H1 (cell line): Measurements from ENCODE around the gene PAX5. TPM values are rescaled to one million over a fixed set of nuclear protein-coding genes. Genes with fewer than 3 reads are reported as not detected.

Experiments used
- CTCF ChIA-PET: fragments of 300-600 bp; sonication (Branson Sonifier 250); formaldehyde crosslinking; loops from one replicate; lab custom pipeline; 2021; ENCODE audit not compliant: partially characterized antibody; lab: Charles Lee
- POLR2A ChIA-PET: fragments of 300-600 bp; sonication (Branson Sonifier 250); formaldehyde crosslinking; loops from one replicate; lab custom pipeline; 2021; ENCODE audit warnings: inconsistent platforms; ENCODE audit not compliant: partially characterized antibody; lab: Charles Lee
- DNase-seq, 2 experiments: peaks; one replicate each; pipeline versions ENCODE4 v3.0.0 to v3.0.0-alpha.2; 2010 to 2022; ENCODE audit warnings: low spot score in 2 of 2, low read depth in 1 of 2, mixed read lengths in 1 of 2
- FAIRE-seq: peaks from 2 replicates; lab custom pipeline; 2011; peaks lifted over from hg19 to GRCh38; lab: Jason Lieb, UNC
- H2AFZ ChIP-seq: 2 replicates; pipeline ENCODE4 v1.8.1; 2012; ENCODE audit warnings: low read length, inconsistent platforms
- H2AK5ac ChIP-seq: 2 replicates; pipeline ENCODE4 v1.6.1; 2013; ENCODE audit warnings: low read depth, low read length
- H2BK120ac ChIP-seq: replicated peaks from 2 replicates; pipeline ENCODE3; 2013; ENCODE audit warnings: low read depth, low read length, inconsistent platforms
- H2BK12ac ChIP-seq: 2 replicates; pipeline ENCODE4 v1.6.1; 2013; ENCODE audit warnings: low read depth, low read length
- H2BK15ac ChIP-seq: 2 replicates; pipeline ENCODE4 v1.6.1; 2013; ENCODE audit warnings: low read length
- H2BK20ac ChIP-seq: 2 replicates; pipeline ENCODE4 v1.6.1; 2013; ENCODE audit warnings: low read length
- H2BK5ac ChIP-seq: 2 replicates; pipeline ENCODE4 v1.6.1; 2013; ENCODE audit warnings: low read depth, low read length
- H3K14ac ChIP-seq: 2 replicates; pipeline ENCODE4 v1.6.1; 2013; ENCODE audit warnings: inconsistent platforms; ENCODE audit not compliant: insufficient read length
- H3K18ac ChIP-seq: 2 replicates; pipeline ENCODE4 v1.6.1; 2013; ENCODE audit warnings: low read length; ENCODE audit errors: extremely low read depth
- H3K23ac ChIP-seq: 2 replicates; pipeline ENCODE4 v1.6.1; 2013; ENCODE audit warnings: inconsistent platforms; ENCODE audit not compliant: insufficient read length
- H3K23me2 ChIP-seq: 2 replicates; pipeline ENCODE4 v1.6.1; 2013; ENCODE audit warnings: low read depth, low read length
- H3K27ac ChIP-seq: 2 replicates; pipeline ENCODE4 v1.6.1; 2011; ENCODE audit warnings: low read depth, low read length, inconsistent platforms
- H3K27me3 ChIP-seq, 4 experiments: replicated peaks in 1 of 4; 1 replicate in 1 of 4; 2 replicates in 3 of 4; pipeline versions ENCODE4 v1.6.1 to v1.8.1; 2011 to 2013; ENCODE audit warnings: low read length in 3 of 4, mild to moderate bottlenecking in 3 of 4, inconsistent platforms in 2 of 4, mixed read lengths in 2 of 4, moderate library complexity in 1 of 4; ENCODE audit not compliant: control insufficient read depth in 3 of 4, insufficient read depth in 3 of 4; ENCODE audit errors: extremely low read depth in 1 of 4
- H3K36me3 ChIP-seq, 4 experiments: 2 replicates each; pipeline versions ENCODE4 v1.6.1 to v1.8.1; 2011 to 2013; ENCODE audit warnings: mild to moderate bottlenecking in 4 of 4, low read length in 3 of 4, moderate library complexity in 2 of 4, control low read depth in 1 of 4, inconsistent platforms in 1 of 4; ENCODE audit not compliant: insufficient read depth in 4 of 4, control insufficient read depth in 2 of 4
- H3K4ac ChIP-seq: replicated peaks from 2 replicates; pipeline ENCODE3; 2013; ENCODE audit warnings: low read length, low read depth, mixed read lengths, inconsistent platforms; ENCODE audit not compliant: insufficient read length
- H3K4me1 ChIP-seq, 4 experiments: replicated peaks in 1 of 4; 1 replicate in 1 of 4; 2 replicates in 3 of 4; pipeline versions ENCODE4 v1.6.1 to v1.8.1; 2011 to 2013; ENCODE audit warnings: low read length in 3 of 4, inconsistent platforms in 2 of 4, mixed read lengths in 1 of 4; ENCODE audit not compliant: insufficient read depth in 4 of 4, control insufficient read depth in 3 of 4
- H3K4me2 ChIP-seq, 2 experiments: 2 replicates each; pipeline versions ENCODE4 v1.6.1 to v1.8.1; 2011 to 2013; ENCODE audit warnings: low read depth in 2 of 2, low read length in 2 of 2, control low read depth in 1 of 2, inconsistent platforms in 1 of 2, mild to moderate bottlenecking in 1 of 2; ENCODE audit not compliant: insufficient read depth in 1 of 2
- H3K4me3 ChIP-seq, 4 experiments: fragments of 200-600, 300-600 bp in 1 of 4; sonication (generic), shearing (Covaris generic), sonication (Bioruptor Twin) in 1 of 4; 2 replicates each; pipeline versions ENCODE4 v1.5.1 to v1.8.1; 2011 to 2016; ENCODE audit warnings: low read length in 4 of 4, low read depth in 3 of 4, control low read depth in 2 of 4, inconsistent platforms in 2 of 4, mild to moderate bottlenecking in 2 of 4, mixed read lengths in 1 of 4, moderate library complexity in 1 of 4; ENCODE audit not compliant: insufficient read depth in 2 of 4; ENCODE audit errors: extremely low read depth in 1 of 4
- H3K56ac ChIP-seq: replicated peaks from 2 replicates; pipeline ENCODE3; 2013; ENCODE audit warnings: low read depth, mild to moderate bottlenecking, mixed read lengths, low read length, inconsistent platforms; ENCODE audit not compliant: insufficient read length
- H3K79me1 ChIP-seq: 2 replicates; pipeline ENCODE4 v1.6.1; 2013; ENCODE audit warnings: low read depth, low read length, control low read depth
- H3K79me2 ChIP-seq, 2 experiments: 2 replicates each; pipeline versions ENCODE4 v1.6.1 to v1.8.1; 2012 to 2013; ENCODE audit warnings: low read length in 2 of 2, mild to moderate bottlenecking in 2 of 2, inconsistent platforms in 1 of 2; ENCODE audit not compliant: insufficient read depth in 2 of 2, control insufficient read depth in 1 of 2
- H3K9ac ChIP-seq, 4 experiments: replicated peaks in 1 of 4; 1 replicate in 1 of 4; 2 replicates in 3 of 4; pipeline versions ENCODE4 v1.6.1 to v1.8.1; 2011 to 2013; ENCODE audit warnings: low read depth in 3 of 4, low read length in 3 of 4, control low read depth in 2 of 4, mild to moderate bottlenecking in 2 of 4, moderate library complexity in 2 of 4, inconsistent platforms in 1 of 4; ENCODE audit errors: extremely low read depth in 1 of 4
- H3K9me3 ChIP-seq, 2 experiments: 2 replicates each; pipeline versions ENCODE4 v1.6.1 to v1.8.1; 2012 to 2013; ENCODE audit warnings: mild to moderate bottlenecking in 2 of 2, moderate library complexity in 2 of 2, control low read depth in 1 of 2, inconsistent platforms in 1 of 2, low read depth in 1 of 2, low read length in 1 of 2, mixed read lengths in 1 of 2; ENCODE audit not compliant: insufficient read depth in 2 of 2
- H4K20me1 ChIP-seq, 2 experiments: replicated peaks in 1 of 2; 2 replicates each; pipeline versions ENCODE3 to v1.8.1; 2011 to 2013; ENCODE audit warnings: inconsistent platforms in 2 of 2, low read length in 2 of 2, mild to moderate bottlenecking in 1 of 2; ENCODE audit not compliant: insufficient read depth in 2 of 2, control insufficient read depth in 1 of 2
- H4K5ac ChIP-seq: 2 replicates; pipeline ENCODE4 v1.6.1; 2013; ENCODE audit warnings: low read length, low read depth, mixed read lengths, inconsistent platforms; ENCODE audit not compliant: insufficient read length
- H4K8ac ChIP-seq: 2 replicates; pipeline ENCODE4 v1.8.0; 2013; ENCODE audit warnings: mild to moderate bottlenecking, moderate library complexity, low read length, inconsistent platforms; ENCODE audit not compliant: insufficient read depth; ENCODE audit errors: extremely low read depth
- H4K91ac ChIP-seq: replicated peaks from 2 replicates; pipeline ENCODE3; 2013; ENCODE audit warnings: low read length, mixed read lengths, inconsistent platforms; ENCODE audit not compliant: insufficient read length
- CHD1 ChIP-seq: IDR thresholded peaks from 2 replicates; pipeline ENCODE4 v1.6.1; 2012; ENCODE audit warnings: low read depth, low read length, improper control_type of control experiment
- CHD2 ChIP-seq: IDR thresholded peaks from 2 replicates; pipeline ENCODE4 v1.6.1; 2012; ENCODE audit warnings: low read length, improper control_type of control experiment
- CREB1 ChIP-seq: IDR thresholded peaks from 2 replicates; pipeline ENCODE4 v1.6.1; 2012; ENCODE audit warnings: inconsistent platforms
- EGR1 ChIP-seq: IDR thresholded peaks from 2 replicates; pipeline ENCODE4 v1.6.1; 2011; ENCODE audit warnings: low read depth, low read length, borderline replicate concordance
- JUN ChIP-seq: IDR thresholded peaks from 2 replicates; pipeline ENCODE4 v1.6.1; 2011; ENCODE audit warnings: low read depth, mild to moderate bottlenecking, improper control_type of control experiment, low read length
- JUND ChIP-seq: IDR thresholded peaks from 2 replicates; pipeline ENCODE4 v1.6.1; 2011; ENCODE audit warnings: mild to moderate bottlenecking, improper control_type of control experiment, low read length
- KDM1A ChIP-seq: fragments of 200-600, 300-600 bp; sonication (generic); IDR thresholded peaks from 2 replicates; pipeline ENCODE4 v1.7.1; 2016; ENCODE audit warnings: mild to moderate bottlenecking, low read length, borderline replicate concordance
- KDM4A ChIP-seq: IDR thresholded peaks from one replicate; pipeline ENCODE4 v1.7.1; 2012; ENCODE audit warnings: low read depth, mild to moderate bottlenecking, moderate library complexity, low read length, inconsistent platforms; ENCODE audit not compliant: severe bottlenecking
- MAFK ChIP-seq: IDR thresholded peaks from 2 replicates; pipeline ENCODE4 v1.6.1; 2012; ENCODE audit warnings: low read depth, mild to moderate bottlenecking, improper control_type of control experiment, low read length
- NANOG ChIP-seq: IDR thresholded peaks from 2 replicates; pipeline ENCODE4 v1.6.1; 2011; ENCODE audit warnings: low read length, low read depth, mild to moderate bottlenecking, inconsistent platforms; ENCODE audit not compliant: insufficient read depth, poor library complexity, severe bottlenecking
- NRF1 ChIP-seq: IDR thresholded peaks from 2 replicates; pipeline ENCODE4 v1.6.1; 2011; ENCODE audit warnings: mild to moderate bottlenecking, low read depth, low read length, improper control_type of control experiment
- POLR2A ChIP-seq, 2 experiments: IDR thresholded peaks; 1 replicate in 1 of 2; 2 replicates in 1 of 2; pipeline ENCODE4 v1.6.1; 2011; ENCODE audit warnings: low read depth in 2 of 2, low read length in 2 of 2, mild to moderate bottlenecking in 2 of 2; ENCODE audit errors: control extremely low read depth in 1 of 2
- POU5F1 ChIP-seq: IDR thresholded peaks from 2 replicates; pipeline ENCODE4 v1.6.1; 2011; ENCODE audit warnings: low read depth, mild to moderate bottlenecking, low read length, moderate library complexity
- RFX5 ChIP-seq: IDR thresholded peaks from 2 replicates; pipeline ENCODE4 v1.6.1; 2011; ENCODE audit warnings: low read depth, low read length, improper control_type of control experiment, borderline replicate concordance
- SIN3A ChIP-seq, 2 experiments: IDR thresholded peaks in 1 of 2; conservative IDR thresholded peaks in 1 of 2; 2 replicates each; pipeline ENCODE4 v1.6.1; 2011 to 2012; ENCODE audit warnings: low read length in 2 of 2, improper control_type of control experiment in 1 of 2, low read depth in 1 of 2, mild to moderate bottlenecking in 1 of 2
- SP2 ChIP-seq: IDR thresholded peaks from 2 replicates; pipeline ENCODE4 v1.6.1; 2012; ENCODE audit warnings: mild to moderate bottlenecking, low read length, inconsistent platforms
- YY1 ChIP-seq: IDR thresholded peaks from 2 replicates; pipeline ENCODE4 v1.6.1; 2011; ENCODE audit warnings: low read depth, mild to moderate bottlenecking, low read length
- WGBS, 2 experiments: shearing (Covaris generic) in 1 of 2; methylation state at CpG; one replicate each; pipeline versions ENCODE4 v1.1.6 to v1.1.7; 2013 to 2015; ENCODE audit warnings: low lambda C conversion rate in 2 of 2, mixed read lengths in 2 of 2, inconsistent platforms in 1 of 2, low coverage in 1 of 2, missing lambda C conversion rate in 1 of 2; ENCODE audit not compliant: insufficient replicate concordance in 2 of 2, insufficient coverage in 1 of 2, insufficient read length in 1 of 2; ENCODE audit errors: extremely low coverage in 1 of 2, missing lambda C conversion rate in 1 of 2; 5-methylcytosine and 5-hydroxymethylcytosine counted together
- polyA plus RNA-seq, 7 experiments: library from polyadenylated mRNA; depleted of rRNA in 3 of 7; stranded (reverse) in 5 of 7; unstranded in 2 of 7; fragments of >200 nt in 5 of 7; fragments of 200-250 nt in 2 of 7; gene quantifications; 1 replicate in 5 of 7; 2 replicates in 1 of 7; 4 replicates in 1 of 7; pipeline versions ENCODE4 v1.2.1 to v1.2.3, GENCODE V29; 2011 to 2013; ENCODE audit warnings: missing spikeins in 2 of 7, mixed read lengths in 2 of 7
- total RNA-seq: library from RNA; stranded (reverse); fragmentation: NEBNext Ultra II Directional; extraction: Animal tissue kit (Norgen Biotek cat#: 25700); gene quantifications from 2 replicates; pipeline ENCODE4 v1.2.1, GENCODE V29; 2021

Gene PAX5
- total and polyA plus RNA-seq, 2 of the 8 experiments (the other 6 are each of a cell fraction or from before 2014, with no cell fraction given) = 0.29 to 0.43 TPM

DNA sequence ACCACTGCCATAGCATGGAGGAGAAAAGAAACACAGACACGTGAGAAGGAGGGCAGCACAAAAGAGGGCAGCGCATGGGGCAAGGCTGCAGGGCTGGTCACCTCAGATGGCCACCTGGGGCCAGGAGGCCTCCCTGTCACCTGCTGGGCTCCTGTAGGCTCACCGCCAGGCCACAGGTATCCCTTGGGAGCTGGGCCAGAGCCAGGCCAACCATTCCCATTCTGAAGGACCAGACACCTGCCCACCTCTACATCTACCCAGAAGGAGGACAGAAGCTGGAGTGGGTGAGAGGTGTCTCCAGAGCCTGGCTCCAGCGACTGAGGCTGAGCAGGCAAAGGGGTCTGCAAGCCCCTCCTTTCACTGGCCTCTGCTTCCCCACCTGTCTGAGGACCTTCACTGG lies 103.1 kb downstream of the PAX5 start:
- Histone ChIP-seq H3K23me2 (no peaks in the 10 kb centered on the region), H3K27me3 (no peaks in the 10 kb centered on the region; a peak in 1 of 7 replicates), H2BK5ac (no peak overlapping the region), H2AK5ac (no peak overlapping the region), H3K4me3 (no peak overlapping the region), H4K8ac (no peak overlapping the region), H3K9me3 (no peaks in the 10 kb centered on the region), H3K9ac (no peak overlapping the region), H2BK12ac (no peak overlapping the region), H3K79me1 (no peaks in the 10 kb centered on the region), H3K79me2 (no peaks in the 10 kb centered on the region), H3K27ac (no peak overlapping the region), H2BK15ac (no peak overlapping the region), H4K91ac (no peak overlapping the region), H3K23ac (no peak overlapping the region), H4K5ac (no peak overlapping the region), H3K36me3 (no peaks in the 10 kb centered on the region), H3K18ac (no peak overlapping the region), H2BK120ac (no peak overlapping the region), H2AFZ (no peak overlapping the region), H2BK20ac (no peak overlapping the region), H3K56ac (no peak overlapping the region), H3K14ac (no peak overlapping the region), H4K20me1 (no peaks in the 10 kb centered on the region), H3K4me1 (no peaks in the 10 kb centered on the region), H3K4me2 (no peak overlapping the region), H3K4ac (no peak overlapping the region)
- POLR2A ChIA-PET = no interaction called here
- no peak for FAIRE-seq
- no peak for DNase-seq
- WGBS, 2 experiments = 80% methylated on average over 4 of the region's 4 CpGs; no CpG with 5 or more reads in 1 of the 2 experiments
- CTCF ChIA-PET = interaction anchor here (0.9 to 2.0 kb wide), 3 partner anchors 11 to 56 kb away, joined by 3 to 6 read pairs (median 5); no protein-coding TSS in a partner anchor
- TF ChIP-seq EGR1 (no peak), KDM1A (no peak), CHD1 (no peak), CHD2 (no peak), POLR2A (IDR thresholded peaks at IDR 0.05; ENCODE audit: control extremely low read depth in 1 of 2, low read depth in 2 of 2, low read length in 2 of 2) (no peak), JUN (no peak), NANOG (no peak), SIN3A (conservative IDR thresholded peaks at IDR 0.05 in 1 of 2, IDR thresholded peaks at IDR 0.05 in 1 of 2; ENCODE audit: low read depth in 1 of 2, low read length in 2 of 2) (no peak), NRF1 (no peak), POU5F1 (no peak), JUND (no peak), SP2 (no peak), RFX5 (no peak), CREB1 (no peak), MAFK (no peak), YY1 (no peak), KDM4A (no peak)
